SK-N-SH (cell line): Measurements from ENCODE around the gene ZNF358. TPM values are rescaled to one million over a fixed set of nuclear protein-coding genes. Genes with fewer than 3 reads are reported as not detected.

Source experiments
- CTCF ChIA-PET: fragments of 300-600, 350-600 bp; formaldehyde crosslinking; extraction: SDS; loops from one replicate; lab custom pipeline; 2021; lab: Yijun Ruan, JAX
- POLR2A ChIA-PET: fragments of 350-600 bp; sonication (Branson Sonifier 250); formaldehyde crosslinking; extraction: SDS; loops from one replicate; lab custom pipeline; 2020; ENCODE audit warnings: antibody characterized with exemption, inconsistent platforms; lab: Yijun Ruan, JAX
- DNase-seq: peaks from one replicate; pipeline ENCODE4 v3.0.0; 2012
- H2AFZ ChIP-seq: fragments of 200-600 bp; sonication (generic); 2 replicates; pipeline ENCODE4 v1.8.1; 2016; ENCODE audit warnings: antibody characterized with exemption, mild to moderate bottlenecking, low read depth
- H3F3A ChIP-seq: fragments of 200-600 bp; sonication (generic); replicated peaks from 2 replicates; pipeline ENCODE3; 2016; ENCODE audit warnings: antibody characterized with exemption, mild to moderate bottlenecking; ENCODE audit not compliant: insufficient read depth
- H3K27ac ChIP-seq, 2 experiments: fragments of 200-500 bp in 1 of 2; fragments of 200-600 bp in 1 of 2; sonication (Bioruptor generic) in 1 of 2; sonication (generic), shearing (Covaris generic) in 1 of 2; 2 replicates each; pipeline versions ENCODE4 v1.5.1 to v1.6.1; 2014 to 2016; ENCODE audit warnings: low read depth in 2 of 2, inconsistent platforms in 1 of 2, low read length in 1 of 2, mild to moderate bottlenecking in 1 of 2, mixed read lengths in 1 of 2
- H3K27me3 ChIP-seq: fragments of 200-600 bp; sonication (generic), shearing (Covaris generic); 2 replicates; pipeline ENCODE4 v1.6.1; 2016; ENCODE audit warnings: mixed run types; ENCODE audit not compliant: insufficient read depth
- H3K36me3 ChIP-seq, 2 experiments: fragments of 200-500 bp in 1 of 2; fragments of 200-600 bp in 1 of 2; sonication (Bioruptor generic) in 1 of 2; sonication (generic) in 1 of 2; replicated peaks in 1 of 2; 2 replicates each; pipeline versions ENCODE3 to v1.5.1; 2014 to 2016; ENCODE audit warnings: low read length in 1 of 2, mild to moderate bottlenecking in 1 of 2; ENCODE audit not compliant: insufficient read depth in 2 of 2, control insufficient read depth in 1 of 2
- H3K4me1 ChIP-seq, 2 experiments: fragments of 200-500 bp in 1 of 2; fragments of 200-600 bp in 1 of 2; sonication (Bioruptor generic) in 1 of 2; sonication (generic), shearing (Covaris generic) in 1 of 2; 2 replicates each; pipeline versions ENCODE4 v1.5.1 to v1.6.1; 2014 to 2016; ENCODE audit warnings: low read depth in 1 of 2, low read length in 1 of 2, mixed run types in 1 of 2; ENCODE audit not compliant: insufficient read depth in 2 of 2, control insufficient read depth in 1 of 2
- H3K4me2 ChIP-seq: fragments of 200-600 bp; sonication (generic), shearing (Covaris generic); 2 replicates; pipeline ENCODE4 v1.6.1; 2017; ENCODE audit warnings: mixed run types
- H3K4me3 ChIP-seq, 2 experiments: fragments of 200-500 bp in 1 of 2; fragments of 200-600 bp in 1 of 2; sonication (Bioruptor generic) in 1 of 2; sonication (generic), shearing (Covaris generic) in 1 of 2; 2 replicates each; pipeline versions ENCODE4 v1.5.1 to v1.8.1; 2014 to 2016; ENCODE audit warnings: low read depth in 2 of 2, inconsistent platforms in 1 of 2, low read length in 1 of 2, mild to moderate bottlenecking in 1 of 2, mixed read lengths in 1 of 2, moderate library complexity in 1 of 2
- H3K79me2 ChIP-seq: fragments of 200-600 bp; sonication (generic); 2 replicates; pipeline ENCODE4 v1.8.1; 2017; ENCODE audit warnings: mild to moderate bottlenecking; ENCODE audit not compliant: insufficient read depth
- H3K9ac ChIP-seq: fragments of 200-600 bp; sonication (generic); 2 replicates; pipeline ENCODE4 v1.6.1; 2017; ENCODE audit warnings: mixed run types
- H3K9me2 ChIP-seq: fragments of 200-600 bp; sonication (generic); 2 replicates; pipeline ENCODE4 v1.6.1; 2017; ENCODE audit warnings: mixed run types
- H3K9me3 ChIP-seq: fragments of 200-600 bp; sonication (generic); 2 replicates; pipeline ENCODE4 v1.6.1; 2017; ENCODE audit warnings: mixed run types, mild to moderate bottlenecking, moderate library complexity
- H4K20me1 ChIP-seq: fragments of 200-600 bp; sonication (generic); 2 replicates; pipeline ENCODE4 v1.6.1; 2017; ENCODE audit warnings: mild to moderate bottlenecking, mixed run types; ENCODE audit not compliant: insufficient read depth
- CHD2 ChIP-seq: fragments of 150-350 bp; IDR thresholded peaks from 2 replicates; pipeline ENCODE4 v1.6.1; 2018; ENCODE audit warnings: low read length; ENCODE audit not compliant: partially characterized antibody
- EP300 ChIP-seq, 2 experiments: IDR thresholded peaks; 2 replicates each; pipeline versions ENCODE4 v1.4.0 to v1.6.1; 2012; ENCODE audit warnings: borderline replicate concordance in 1 of 2, low read depth in 1 of 2, low read length in 1 of 2
- FOXM1 ChIP-seq: IDR thresholded peaks from 2 replicates; pipeline ENCODE4 v1.4.0; 2012; ENCODE audit warnings: low read depth, mild to moderate bottlenecking
- GABPA ChIP-seq: IDR thresholded peaks from 2 replicates; pipeline ENCODE4 v1.4.0; 2012; ENCODE audit warnings: low read depth, mild to moderate bottlenecking
- NRF1 ChIP-seq: IDR thresholded peaks from 2 replicates; pipeline ENCODE4 v1.6.1; 2012; ENCODE audit warnings: low read depth, mild to moderate bottlenecking, low read length
- RAD21 ChIP-seq: IDR thresholded peaks from 2 replicates; pipeline ENCODE4 v1.6.1; 2012; ENCODE audit warnings: mild to moderate bottlenecking, low read length
- RFX5 ChIP-seq: IDR thresholded peaks from 2 replicates; pipeline ENCODE4 v1.6.1; 2012; ENCODE audit warnings: mild to moderate bottlenecking, improper control_type of control experiment, low read length
- RXRA ChIP-seq: IDR thresholded peaks from 2 replicates; pipeline ENCODE4 v1.4.0; 2012; ENCODE audit warnings: low read depth, mild to moderate bottlenecking, borderline replicate concordance
- SIN3A ChIP-seq: IDR thresholded peaks from 2 replicates; pipeline ENCODE4 v1.6.1; 2012; ENCODE audit warnings: low read depth, mild to moderate bottlenecking, low read length, moderate library complexity, borderline replicate concordance
- SMC3 ChIP-seq: IDR thresholded peaks from 2 replicates; pipeline ENCODE4 v1.6.1; 2012; ENCODE audit warnings: low read depth, low read length, improper control_type of control experiment
- TAF1 ChIP-seq: IDR thresholded peaks from 2 replicates; pipeline ENCODE4 v1.6.1; 2012; ENCODE audit warnings: low read depth, mild to moderate bottlenecking, low read length, moderate library complexity, borderline replicate concordance
- TEAD4 ChIP-seq: IDR thresholded peaks from 2 replicates; pipeline ENCODE4 v1.4.0; 2012; ENCODE audit warnings: mild to moderate bottlenecking, borderline replicate concordance; ENCODE audit not compliant: insufficient read depth
- YY1 ChIP-seq: IDR thresholded peaks from 2 replicates; pipeline ENCODE4 v1.4.0; 2012; ENCODE audit warnings: low read depth, mild to moderate bottlenecking
- WGBS: methylation state at CpG from one replicate; pipeline ENCODE4 v1.1.6; 2017; ENCODE audit warnings: low lambda C conversion rate; 5-methylcytosine and 5-hydroxymethylcytosine counted together
- polyA plus RNA-seq, 3 experiments: library from polyadenylated mRNA; depleted of rRNA; stranded (reverse); fragments of >200 nt; gene quantifications; 2 replicates each; pipeline ENCODE4 v1.2.3, GENCODE V29; 2012
- TF ChIP-seq, protein P1 (sequence below): IDR thresholded peaks from 2 replicates; pipeline ENCODE4 v1.4.0; 2012; ENCODE audit warnings: low read depth
- TF ChIP-seq, protein P2 (sequence below): IDR thresholded peaks from 2 replicates; pipeline ENCODE4; 2012
- TF ChIP-seq, protein P3 (sequence below): IDR thresholded peaks from 2 replicates; pipeline ENCODE4 v1.6.1; 2012; ENCODE audit warnings: mild to moderate bottlenecking, low read depth, low read length, moderate library complexity

Gene ZNF358
- polyA plus RNA-seq, 1 of the 3 experiments (the other 2 are of a cell fraction), result 49.3 TPM

DNA sequence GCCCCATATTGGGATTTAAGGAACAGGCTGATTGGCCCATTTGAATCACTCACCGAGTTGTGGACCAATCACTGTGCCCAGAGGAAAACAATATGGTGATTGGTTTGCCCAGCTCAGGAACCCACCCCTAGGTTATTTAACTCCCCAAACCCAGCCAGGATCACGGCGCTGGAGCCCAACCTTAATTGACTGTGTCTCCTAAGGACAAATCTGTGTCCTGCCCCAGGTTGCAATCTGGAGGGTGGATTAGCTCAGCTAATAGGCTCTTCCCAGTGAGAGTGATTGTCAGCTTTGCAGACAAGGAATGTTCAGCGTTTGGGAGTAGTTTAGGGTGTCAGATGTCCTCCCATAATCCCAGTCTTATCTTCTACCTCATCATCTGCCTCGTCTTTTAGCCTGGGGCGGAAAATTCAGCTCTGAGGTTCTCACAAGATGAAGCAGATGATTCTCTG lies 3.5 kb upstream of the ZNF358 start:
- Histone ChIP-seq H3K9me2 (no peaks in the 10 kb centered on the region), H3K27ac (no peak overlapping the region), H3K9me3 (no peaks in the 10 kb centered on the region)
- TF ChIP-seq GABPA (no peak), RFX5 (no peak), YY1 (no peak), EP300 (IDR thresholded peaks at IDR 0.05; ENCODE audit: borderline replicate concordance in 1 of 2, low read depth in 1 of 2, low read length in 1 of 2) (no peak), SIN3A (no peak), CHD2 (no peak), SMC3 (no peak), NRF1 (no peak), FOXM1 (no peak), TAF1 (no peak), RXRA (no peak), RAD21 (no peak), TEAD4 (no peak)
- TF ChIP-seq, protein P1, sequence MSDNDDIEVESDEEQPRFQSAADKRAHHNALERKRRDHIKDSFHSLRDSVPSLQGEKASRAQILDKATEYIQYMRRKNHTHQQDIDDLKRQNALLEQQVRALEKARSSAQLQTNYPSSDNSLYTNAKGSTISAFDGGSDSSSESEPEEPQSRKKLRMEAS, result no peak
- TF ChIP-seq, protein P2, sequence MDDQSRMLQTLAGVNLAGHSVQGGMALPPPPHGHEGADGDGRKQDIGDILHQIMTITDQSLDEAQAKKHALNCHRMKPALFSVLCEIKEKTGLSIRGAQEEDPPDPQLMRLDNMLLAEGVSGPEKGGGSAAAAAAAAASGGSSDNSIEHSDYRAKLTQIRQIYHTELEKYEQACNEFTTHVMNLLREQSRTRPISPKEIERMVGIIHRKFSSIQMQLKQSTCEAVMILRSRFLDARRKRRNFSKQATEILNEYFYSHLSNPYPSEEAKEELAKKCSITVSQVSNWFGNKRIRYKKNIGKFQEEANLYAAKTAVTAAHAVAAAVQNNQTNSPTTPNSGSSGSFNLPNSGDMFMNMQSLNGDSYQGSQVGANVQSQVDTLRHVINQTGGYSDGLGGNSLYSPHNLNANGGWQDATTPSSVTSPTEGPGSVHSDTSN, result no peak
- TF ChIP-seq, protein P3, sequence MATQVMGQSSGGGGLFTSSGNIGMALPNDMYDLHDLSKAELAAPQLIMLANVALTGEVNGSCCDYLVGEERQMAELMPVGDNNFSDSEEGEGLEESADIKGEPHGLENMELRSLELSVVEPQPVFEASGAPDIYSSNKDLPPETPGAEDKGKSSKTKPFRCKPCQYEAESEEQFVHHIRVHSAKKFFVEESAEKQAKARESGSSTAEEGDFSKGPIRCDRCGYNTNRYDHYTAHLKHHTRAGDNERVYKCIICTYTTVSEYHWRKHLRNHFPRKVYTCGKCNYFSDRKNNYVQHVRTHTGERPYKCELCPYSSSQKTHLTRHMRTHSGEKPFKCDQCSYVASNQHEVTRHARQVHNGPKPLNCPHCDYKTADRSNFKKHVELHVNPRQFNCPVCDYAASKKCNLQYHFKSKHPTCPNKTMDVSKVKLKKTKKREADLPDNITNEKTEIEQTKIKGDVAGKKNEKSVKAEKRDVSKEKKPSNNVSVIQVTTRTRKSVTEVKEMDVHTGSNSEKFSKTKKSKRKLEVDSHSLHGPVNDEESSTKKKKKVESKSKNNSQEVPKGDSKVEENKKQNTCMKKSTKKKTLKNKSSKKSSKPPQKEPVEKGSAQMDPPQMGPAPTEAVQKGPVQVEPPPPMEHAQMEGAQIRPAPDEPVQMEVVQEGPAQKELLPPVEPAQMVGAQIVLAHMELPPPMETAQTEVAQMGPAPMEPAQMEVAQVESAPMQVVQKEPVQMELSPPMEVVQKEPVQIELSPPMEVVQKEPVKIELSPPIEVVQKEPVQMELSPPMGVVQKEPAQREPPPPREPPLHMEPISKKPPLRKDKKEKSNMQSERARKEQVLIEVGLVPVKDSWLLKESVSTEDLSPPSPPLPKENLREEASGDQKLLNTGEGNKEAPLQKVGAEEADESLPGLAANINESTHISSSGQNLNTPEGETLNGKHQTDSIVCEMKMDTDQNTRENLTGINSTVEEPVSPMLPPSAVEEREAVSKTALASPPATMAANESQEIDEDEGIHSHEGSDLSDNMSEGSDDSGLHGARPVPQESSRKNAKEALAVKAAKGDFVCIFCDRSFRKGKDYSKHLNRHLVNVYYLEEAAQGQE, result no peak
- TF ChIP-seq, all 33 proteins: peak for 0
- ChIA-PET POLR2A (interaction anchor here (1.4 kb wide), 1 partner anchor 10 kb away, joined by 4 read pairs; the partner anchor contains the start of gene MCOLN1), CTCF (interaction anchor here (0.6 to 4.5 kb wide), 4 partner anchors 9 to 410 kb away, joined by 3 to 16 read pairs (median 3); partner anchors contain the start of gene MCOLN1)
- Histone ChIP-seq H3K27me3 (no peaks in the 10 kb centered on the region), H3K9ac (no peak overlapping the region), H4K20me1 (no peaks in the 10 kb centered on the region), H3K4me2 (no peak overlapping the region), H3K4me3 (no peak overlapping the region), H2AFZ (no peak overlapping the region), H3F3A (peaks cover 2% of the 10 kb centered on the region), H3K4me1 (peaks cover 4 to 27% of the 10 kb centered on the region in 2 experiments; a peak in 2 of 4 replicates), H3K36me3 (no peaks in the 10 kb centered on the region), H3K79me2 (peaks cover 19% of the 10 kb centered on the region)
- 41% methylated on average over 3 of the region's 6 CpGs for WGBS
- DNase-seq, result no peak
